H1 (cell line): ENCODE results near the gene PHF23. TPM values are rescaled to one million over a fixed set of nuclear protein-coding genes. Genes with fewer than 3 reads are reported as not detected.

Experiments used
- CHD2 ChIP-seq: IDR thresholded peaks from 2 replicates; pipeline ENCODE4 v1.6.1; 2012; ENCODE audit warnings: low read length, improper control_type of control experiment
- CHD7 ChIP-seq: fragments of 300-600 bp; sonication (generic); IDR thresholded peaks from 2 replicates; pipeline ENCODE4 v1.7.1; 2012; ENCODE audit warnings: low read length, moderate library complexity, mild to moderate bottlenecking, inconsistent platforms; ENCODE audit not compliant: insufficient replicate concordance
- CTCF ChIP-seq, 3 experiments: IDR thresholded peaks; 1 replicate in 2 of 3; 2 replicates in 1 of 3; pipeline versions ENCODE4 v1.5.1 to v1.6.1; 2011; ENCODE audit warnings: low read length in 3 of 3, mild to moderate bottlenecking in 3 of 3, inconsistent platforms in 2 of 3, low read depth in 1 of 3, moderate library complexity in 1 of 3; ENCODE audit not compliant: insufficient read depth in 1 of 3; ENCODE audit errors: control extremely low read depth in 1 of 3
- KDM5A ChIP-seq: fragments of 200-600 bp; IDR thresholded peaks from 2 replicates; pipeline ENCODE4 v1.7.1; 2012; ENCODE audit warnings: mild to moderate bottlenecking, low read length, inconsistent platforms, mixed read lengths
- POLR2AphosphoS5 ChIP-seq: IDR thresholded peaks from 2 replicates; pipeline ENCODE4 v1.6.1; 2011; ENCODE audit warnings: low read depth, low read length
- polyA plus RNA-seq, 7 experiments: library from polyadenylated mRNA; depleted of rRNA in 3 of 7; stranded (reverse) in 5 of 7; unstranded in 2 of 7; fragments of >200 nt in 5 of 7; fragments of 200-250 nt in 2 of 7; gene quantifications; 1 replicate in 5 of 7; 2 replicates in 1 of 7; 4 replicates in 1 of 7; pipeline versions ENCODE4 v1.2.1 to v1.2.3, GENCODE V29; 2011 to 2013; ENCODE audit warnings: missing spikeins in 2 of 7, mixed read lengths in 2 of 7
- total RNA-seq: library from RNA; stranded (reverse); fragmentation: NEBNext Ultra II Directional; extraction: Animal tissue kit (Norgen Biotek cat#: 25700); gene quantifications from 2 replicates; pipeline ENCODE4 v1.2.1, GENCODE V29; 2021

Gene PHF23
- total and polyA plus RNA-seq, 2 of the 8 experiments (the other 6 are each of a cell fraction or from before 2014, with no cell fraction given) = 47.5 to 62.8 TPM

- TF ChIP-seq CHD7 (no peak), CHD2 (no peak), CTCF (IDR thresholded peaks at IDR 0.05; ENCODE audit: control extremely low read depth in 1 of 3, insufficient read depth in 1 of 3, low read depth in 1 of 3, low read length in 3 of 3) (no peak), KDM5A (no peak), POLR2AphosphoS5 (no peak)
Measured at GRCh38 chr17:7228920-7229319, 10.3 kb downstream of the PHF23 start (continued).
